Suprapubic skin (tissue), 4 donors: ENCODE data around the gene MYLK4. TPM values are rescaled to one million over a fixed set of nuclear protein-coding genes. Genes with fewer than 3 reads are reported as not detected.
A peak's percentile ranks its signal among the peaks of the same experiment; 100 is the strongest.

Source experiments
- DNase-seq, 2 donors: peaks; one replicate each; pipeline ENCODE4 v3.0.0-alpha.2; 2019; ENCODE audit warnings: low spot score in 2 of 2
- H3K27ac ChIP-seq: fragments of 200-600 bp; sonication (generic); one replicate; pipeline ENCODE4 v1.5.1; 2019
- H3K27me3 ChIP-seq: fragments of 200-600 bp; sonication (generic); one replicate; pipeline ENCODE4 v1.5.1; 2019
- H3K36me3 ChIP-seq: fragments of 200-600 bp; sonication (generic); one replicate; pipeline ENCODE4 v1.5.1; 2019
- H3K4me1 ChIP-seq: fragments of 200-600 bp; sonication (generic); one replicate; pipeline ENCODE4 v1.5.1; 2019
- H3K4me3 ChIP-seq: fragments of 200-600 bp; sonication (generic); one replicate; pipeline ENCODE4 v1.5.1; 2019; ENCODE audit warnings: mild to moderate bottlenecking
- H3K9me3 ChIP-seq: fragments of 200-600 bp; sonication (generic); one replicate; pipeline ENCODE4 v1.5.1; 2019
- EP300 ChIP-seq: sonication (generic); formaldehyde crosslinking; IDR thresholded peaks from one replicate; pipeline ENCODE4 v1.6.1; 2017; ENCODE audit warnings: antibody characterized with exemption
- POLR2A ChIP-seq, 2 donors: fragments of 450-650 bp; IDR thresholded peaks; one replicate each; pipeline ENCODE4 v1.6.1; 2017; ENCODE audit warnings: antibody characterized with exemption in 2 of 2, mild to moderate bottlenecking in 2 of 2, moderate library complexity in 2 of 2
- POLR2AphosphoS5 ChIP-seq, 3 donors: sonication (generic); formaldehyde crosslinking; IDR thresholded peaks; one replicate each; pipeline ENCODE4 v1.6.1; 2017; ENCODE audit warnings: antibody characterized with exemption in 3 of 3
- WGBS: methylation state at CpG from one replicate; pipeline ENCODE4 v1.1.5; 2018; 5-methylcytosine and 5-hydroxymethylcytosine counted together
- total RNA-seq, 4 donors: library from RNA; depleted of rRNA; stranded (reverse); fragments of >200 nt; gene quantifications; one replicate each; pipeline ENCODE4 v1.1.0, GENCODE V29; 2016
- TF ChIP-seq, protein P1 (sequence below), 2 donors: fragments of 200-600 bp in 1 of 2; fragments of 450-650 bp in 1 of 2; sonication (generic) in 1 of 2; IDR thresholded peaks; one replicate each; pipeline ENCODE4 v1.5.1; 2016 to 2019; ENCODE audit warnings: antibody characterized with exemption in 2 of 2, mild to moderate bottlenecking in 1 of 2, moderate library complexity in 1 of 2

The MYLK4 gene
- total RNA-seq, 4 donors from 2014 or later, result 1.8 to 6.6 (median 3.5) TPM

DNA sequence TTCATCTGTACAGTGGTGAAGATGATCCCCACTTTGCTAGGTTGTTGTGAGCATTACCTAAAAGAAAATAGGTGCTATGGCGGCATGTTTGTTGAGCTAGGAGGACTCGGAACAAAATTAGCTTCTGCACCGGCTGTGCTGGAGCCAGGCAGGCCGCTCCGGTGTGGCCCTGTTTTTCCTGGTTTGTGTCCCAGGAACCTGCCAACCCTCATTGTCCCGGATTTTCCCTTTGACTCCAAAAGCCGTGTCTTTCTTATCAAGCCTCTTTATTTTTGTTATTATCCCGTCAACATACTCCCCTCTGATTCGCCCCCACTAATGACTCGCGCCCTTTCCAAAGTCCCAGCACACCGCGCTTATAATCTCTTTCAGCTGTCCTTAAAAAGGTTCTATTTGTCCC lies 117.0 kb downstream of the MYLK4 start:
- Histone ChIP-seq H3K9me3 (no peaks in the 10 kb centered on the region), H3K36me3 (no peaks in the 10 kb centered on the region), H3K27me3 (no peaks in the 10 kb centered on the region), H3K27ac (peak overlapping the region; percentile 80), H3K4me3 (peak overlapping the region; percentile 63), H3K4me1 (peaks cover 17% of the 10 kb centered on the region)
- 61% methylated on average over 13 of the region's 13 CpGs for WGBS
- DNase-seq, result no peak
- TF ChIP-seq EP300, result no peak
- TF ChIP-seq POLR2AphosphoS5 (IDR thresholded peaks at IDR 0.05), result no peak
- TF ChIP-seq, protein P1, sequence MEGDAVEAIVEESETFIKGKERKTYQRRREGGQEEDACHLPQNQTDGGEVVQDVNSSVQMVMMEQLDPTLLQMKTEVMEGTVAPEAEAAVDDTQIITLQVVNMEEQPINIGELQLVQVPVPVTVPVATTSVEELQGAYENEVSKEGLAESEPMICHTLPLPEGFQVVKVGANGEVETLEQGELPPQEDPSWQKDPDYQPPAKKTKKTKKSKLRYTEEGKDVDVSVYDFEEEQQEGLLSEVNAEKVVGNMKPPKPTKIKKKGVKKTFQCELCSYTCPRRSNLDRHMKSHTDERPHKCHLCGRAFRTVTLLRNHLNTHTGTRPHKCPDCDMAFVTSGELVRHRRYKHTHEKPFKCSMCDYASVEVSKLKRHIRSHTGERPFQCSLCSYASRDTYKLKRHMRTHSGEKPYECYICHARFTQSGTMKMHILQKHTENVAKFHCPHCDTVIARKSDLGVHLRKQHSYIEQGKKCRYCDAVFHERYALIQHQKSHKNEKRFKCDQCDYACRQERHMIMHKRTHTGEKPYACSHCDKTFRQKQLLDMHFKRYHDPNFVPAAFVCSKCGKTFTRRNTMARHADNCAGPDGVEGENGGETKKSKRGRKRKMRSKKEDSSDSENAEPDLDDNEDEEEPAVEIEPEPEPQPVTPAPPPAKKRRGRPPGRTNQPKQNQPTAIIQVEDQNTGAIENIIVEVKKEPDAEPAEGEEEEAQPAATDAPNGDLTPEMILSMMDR (IDR thresholded peaks at IDR 0.05), result no peak
- TF ChIP-seq POLR2A (IDR thresholded peaks at IDR 0.05), result no peak

DNA sequence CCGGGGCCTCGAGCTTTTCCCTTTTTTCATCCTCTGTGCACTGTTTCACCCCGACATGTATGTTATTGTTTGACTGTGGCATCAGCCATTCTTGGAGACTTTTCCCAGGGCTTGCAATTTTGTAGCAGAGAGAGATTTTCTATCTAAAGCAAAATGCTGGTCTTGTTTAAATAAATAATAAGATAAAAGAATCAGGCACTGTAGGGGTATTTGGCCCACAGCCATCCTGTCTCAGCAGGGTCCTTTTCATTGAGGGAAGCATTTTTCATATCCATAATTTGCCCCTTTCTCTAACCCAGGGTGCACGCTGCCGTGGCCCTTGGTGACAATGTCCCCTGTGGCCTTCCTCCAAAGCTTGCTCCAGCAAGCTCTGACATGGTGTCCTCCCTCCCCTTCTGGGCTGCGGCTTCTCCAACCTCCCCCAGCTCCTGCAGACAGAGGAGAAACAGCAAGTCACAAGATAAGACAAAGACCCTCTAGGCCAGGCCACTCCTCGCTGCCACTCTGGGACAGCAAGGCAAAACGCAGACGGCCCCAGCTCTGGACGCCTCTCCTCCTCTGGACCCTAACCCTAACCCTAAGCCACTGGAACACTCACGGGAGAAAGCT lies 117.6 kb downstream of the MYLK4 start:
- no peak for DNase-seq
- TF ChIP-seq POLR2A (IDR thresholded peaks at IDR 0.05) (no peak), POLR2AphosphoS5 (IDR thresholded peaks at IDR 0.05) (no peak), EP300 (no peak)
- H3K36me3 ChIP-seq, result no peaks in the 10 kb centered on the region
- no peak overlapping the region for H3K4me3 ChIP-seq
- peaks cover 17% of the 10 kb centered on the region for H3K4me1 ChIP-seq
- no peaks in the 10 kb centered on the region for H3K9me3 ChIP-seq
- 86% methylated on average over 8 of the region's 11 CpGs for WGBS
- H3K27ac ChIP-seq, result peak overlapping the region; percentile 80
- no peaks in the 10 kb centered on the region for H3K27me3 ChIP-seq

DNA sequence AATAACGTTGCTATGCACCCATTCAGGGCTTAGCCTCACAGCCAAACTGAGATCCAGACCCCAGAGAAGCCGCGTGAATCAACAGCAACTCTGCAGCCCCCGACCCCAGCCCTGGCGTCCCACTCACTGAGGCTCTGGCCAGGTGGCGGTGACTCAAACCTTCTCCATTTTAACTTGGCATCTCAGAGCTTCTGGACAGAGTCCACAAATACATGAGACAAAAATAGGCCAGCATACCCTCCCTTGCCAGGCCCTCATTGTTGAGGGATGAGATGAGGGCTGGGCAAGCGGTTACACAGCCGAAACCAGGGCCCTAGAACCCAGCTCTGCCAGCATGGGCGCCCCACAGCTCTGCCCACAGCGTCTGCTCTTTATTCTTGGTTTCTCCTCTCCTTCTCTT lies 118.4 kb downstream of the MYLK4 start:
- Histone ChIP-seq H3K4me1 (peaks cover 17% of the 10 kb centered on the region), H3K27ac (no peak overlapping the region), H3K36me3 (no peaks in the 10 kb centered on the region), H3K4me3 (no peak overlapping the region), H3K9me3 (no peaks in the 10 kb centered on the region), H3K27me3 (no peaks in the 10 kb centered on the region)
- 66% methylated on average over 9 of the region's 10 CpGs for WGBS
- DNase-seq, result no peak
- TF ChIP-seq, protein P1 (IDR thresholded peaks at IDR 0.05), result no peak
- no peak for TF ChIP-seq POLR2A (IDR thresholded peaks at IDR 0.05)

DNA sequence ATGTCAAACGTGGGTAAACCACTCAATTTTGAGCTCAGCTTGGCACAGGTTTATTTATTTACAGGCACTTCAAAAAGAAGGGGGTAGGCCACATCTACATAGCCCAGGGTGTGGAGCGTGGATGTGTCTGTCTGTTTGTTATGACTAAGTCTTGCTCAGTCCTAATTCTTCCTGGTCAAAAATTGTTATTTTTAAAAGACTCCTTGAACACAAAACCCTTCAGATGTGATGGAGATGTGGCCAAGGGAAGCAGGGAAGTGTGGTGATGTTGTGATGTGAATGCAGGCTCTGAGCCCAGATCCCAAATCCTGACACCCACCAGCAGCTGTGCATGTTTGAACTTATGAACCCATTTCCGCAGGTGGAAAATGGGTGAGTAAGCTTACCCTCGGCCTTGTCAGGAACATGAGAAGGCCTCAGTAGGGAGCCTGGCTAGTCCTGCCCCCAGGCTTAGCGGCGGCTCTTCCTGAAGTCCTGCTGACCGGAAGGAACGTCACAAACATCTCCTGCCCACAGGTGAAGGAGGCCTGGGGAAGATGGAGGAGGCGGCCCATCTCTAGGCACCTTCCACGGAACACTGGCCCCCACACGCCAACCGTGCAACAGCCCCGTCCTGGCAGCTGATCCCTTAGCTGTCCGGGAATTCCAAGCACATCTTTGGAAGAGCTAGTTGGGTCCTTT lies 119.7 kb downstream of the MYLK4 start:
- TF ChIP-seq POLR2AphosphoS5 (IDR thresholded peaks at IDR 0.05), result no peak
- no peak for TF ChIP-seq POLR2A (IDR thresholded peaks at IDR 0.05)
- TF ChIP-seq, protein P1 (IDR thresholded peaks at IDR 0.05), result no peak
- Histone ChIP-seq H3K36me3 (no peaks in the 10 kb centered on the region), H3K4me3 (no peak overlapping the region), H3K27ac (no peak overlapping the region), H3K9me3 (no peaks in the 10 kb centered on the region), H3K27me3 (no peaks in the 10 kb centered on the region), H3K4me1 (peaks cover 17% of the 10 kb centered on the region)
- DNase-seq, result no peak
- WGBS, result 74% methylated on average over 13 of the region's 14 CpGs

DNA sequence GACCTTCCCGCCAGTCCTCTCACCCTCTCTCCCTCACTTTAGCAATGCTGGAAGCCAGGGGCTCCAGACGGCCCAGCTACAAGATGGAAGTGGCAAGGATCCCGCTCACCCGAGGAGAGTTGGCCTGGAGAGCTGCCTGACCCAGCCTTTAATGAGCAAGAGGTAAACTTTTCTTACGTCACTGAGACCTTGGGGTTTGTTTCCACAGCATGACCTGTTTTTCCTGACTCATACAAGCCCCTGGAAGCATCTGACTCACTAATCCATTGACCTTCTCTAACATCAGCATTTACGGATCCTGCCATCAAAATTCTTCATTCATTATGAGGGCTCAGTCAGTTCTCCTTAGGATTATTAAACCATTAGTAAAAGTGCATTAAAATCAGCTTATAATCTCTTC lies 120.4 kb downstream of the MYLK4 start:
- TF ChIP-seq POLR2AphosphoS5 (IDR thresholded peaks at IDR 0.05) (no peak), EP300 (no peak), POLR2A (IDR thresholded peaks at IDR 0.05) (no peak)
- TF ChIP-seq, protein P1 (IDR thresholded peaks at IDR 0.05), result no peak
- no peak overlapping the region for H3K4me3 ChIP-seq
- no peaks in the 10 kb centered on the region for H3K27me3 ChIP-seq
- H3K36me3 ChIP-seq, result no peaks in the 10 kb centered on the region
- 84% methylated on average over 6 of the region's 6 CpGs for WGBS
- DNase-seq, result no peak
- H3K9me3 ChIP-seq, result no peaks in the 10 kb centered on the region
- no peak overlapping the region for H3K27ac ChIP-seq
- peaks cover 17% of the 10 kb centered on the region for H3K4me1 ChIP-seq
